ENCODE results near the gene C11orf21. TPM values are rescaled to one million over a fixed set of nuclear protein-coding genes. Genes with fewer than 3 reads are reported as not detected.

The C11orf21 gene
- total RNA-seq, 1 donor from 2014 or later, result 0.16 TPM

DNA sequence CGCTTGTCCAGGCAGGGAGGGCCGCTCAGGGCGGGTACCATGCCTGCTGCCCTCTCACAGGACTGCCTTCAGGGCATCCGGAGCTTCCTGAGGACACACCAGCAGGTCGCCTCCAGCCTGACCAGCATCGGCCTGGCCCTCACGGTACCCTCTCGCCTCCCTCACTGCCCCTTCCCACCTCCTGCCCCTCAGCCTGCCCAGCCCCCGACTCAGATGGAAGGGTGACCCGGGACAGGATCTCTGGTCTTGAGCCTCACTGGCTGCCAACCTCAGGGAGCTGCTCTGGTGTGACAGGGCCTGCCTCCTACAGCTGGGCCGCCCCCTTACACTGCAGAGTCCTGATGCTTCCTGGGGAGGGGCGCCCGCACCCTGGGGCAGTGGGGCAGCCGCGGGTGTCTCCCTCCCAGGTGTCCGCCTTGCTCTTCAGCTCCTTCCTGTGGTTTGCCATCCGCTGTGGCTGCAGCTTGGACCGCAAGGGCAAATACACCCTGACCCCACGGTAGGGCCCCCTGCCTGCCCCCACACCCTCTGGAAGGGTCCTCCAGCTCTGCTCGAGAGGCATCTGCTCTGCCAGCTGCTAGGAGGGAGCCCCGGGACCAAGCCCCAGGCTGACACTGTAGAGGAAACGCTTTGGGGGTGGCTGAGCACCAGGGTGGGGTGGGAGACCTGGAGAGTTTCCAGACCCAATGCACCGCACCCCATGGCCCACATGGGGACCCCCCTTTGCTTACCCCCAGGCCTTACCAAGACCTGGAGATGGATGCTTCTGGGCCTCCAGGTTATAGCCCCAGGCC is 14.6 kb upstream of the C11orf21 start:
- H3K9me3 Mint-ChIP-seq (ENCODE audit: unreplicated experiment), result peaks cover 5% of the 10 kb centered on the region
- no peak overlapping the region for H3K4me3 Mint-ChIP-seq (ENCODE audit: unreplicated experiment)
- DNase-seq (ENCODE audit: extremely low spot score, unreplicated experiment), result no peak

DNA sequence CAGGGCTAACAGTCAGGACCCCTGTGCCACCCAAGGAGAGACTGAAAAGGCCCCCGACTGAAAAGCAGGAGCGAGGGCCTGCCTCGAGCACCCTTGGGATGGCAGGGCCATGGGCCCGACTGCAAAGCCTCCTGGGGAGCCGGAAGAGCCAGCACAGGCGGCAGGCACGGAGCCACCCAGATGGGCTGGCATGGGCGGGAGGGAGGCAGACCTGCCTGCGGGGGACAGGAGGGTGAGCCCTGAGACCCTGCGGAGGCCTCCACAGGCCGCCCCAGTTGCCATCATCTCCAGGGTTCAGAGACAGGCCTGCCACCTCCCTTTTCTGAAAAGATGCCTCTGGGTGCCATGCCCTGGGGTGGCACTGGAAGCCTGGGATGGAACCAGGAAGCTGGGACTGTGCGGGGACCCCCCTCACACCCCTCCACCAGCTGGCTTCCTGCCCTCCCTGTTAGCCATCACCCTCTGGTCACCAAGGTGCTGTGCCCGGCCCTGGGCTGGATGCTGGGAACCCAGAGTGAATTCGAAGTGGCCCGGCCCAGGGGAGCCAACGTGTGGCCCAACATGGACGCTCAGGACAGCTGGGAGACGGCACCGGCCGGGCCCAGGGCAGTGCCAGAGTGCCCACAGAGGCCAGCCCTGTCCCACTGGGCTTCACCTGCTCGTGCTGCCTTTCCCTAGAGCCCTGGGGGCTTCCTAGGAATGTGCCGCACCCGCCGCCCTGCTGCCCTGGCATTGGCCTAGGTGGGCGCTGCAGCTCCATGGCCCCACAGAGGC is 13.9 kb upstream of the C11orf21 start:
- DNase-seq (ENCODE audit: extremely low spot score, unreplicated experiment), result no peak
- H3K36me3 Mint-ChIP-seq (ENCODE audit: unreplicated experiment), result peaks cover 5% of the 10 kb centered on the region
- peaks cover 27% of the 10 kb centered on the region for H3K4me1 Mint-ChIP-seq (ENCODE audit: unreplicated experiment)
- TF ChIP-seq, protein P1, sequence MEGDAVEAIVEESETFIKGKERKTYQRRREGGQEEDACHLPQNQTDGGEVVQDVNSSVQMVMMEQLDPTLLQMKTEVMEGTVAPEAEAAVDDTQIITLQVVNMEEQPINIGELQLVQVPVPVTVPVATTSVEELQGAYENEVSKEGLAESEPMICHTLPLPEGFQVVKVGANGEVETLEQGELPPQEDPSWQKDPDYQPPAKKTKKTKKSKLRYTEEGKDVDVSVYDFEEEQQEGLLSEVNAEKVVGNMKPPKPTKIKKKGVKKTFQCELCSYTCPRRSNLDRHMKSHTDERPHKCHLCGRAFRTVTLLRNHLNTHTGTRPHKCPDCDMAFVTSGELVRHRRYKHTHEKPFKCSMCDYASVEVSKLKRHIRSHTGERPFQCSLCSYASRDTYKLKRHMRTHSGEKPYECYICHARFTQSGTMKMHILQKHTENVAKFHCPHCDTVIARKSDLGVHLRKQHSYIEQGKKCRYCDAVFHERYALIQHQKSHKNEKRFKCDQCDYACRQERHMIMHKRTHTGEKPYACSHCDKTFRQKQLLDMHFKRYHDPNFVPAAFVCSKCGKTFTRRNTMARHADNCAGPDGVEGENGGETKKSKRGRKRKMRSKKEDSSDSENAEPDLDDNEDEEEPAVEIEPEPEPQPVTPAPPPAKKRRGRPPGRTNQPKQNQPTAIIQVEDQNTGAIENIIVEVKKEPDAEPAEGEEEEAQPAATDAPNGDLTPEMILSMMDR (IDR thresholded peaks at IDR 0.05), result no peak
- no peak overlapping the region for H3K4me3 Mint-ChIP-seq (ENCODE audit: unreplicated experiment)
- no peaks in the 10 kb centered on the region for H3K27me3 Mint-ChIP-seq (ENCODE audit: unreplicated experiment)
- peaks cover 5% of the 10 kb centered on the region for H3K9me3 Mint-ChIP-seq (ENCODE audit: unreplicated experiment)
- peak overlapping the region; percentile 70 for H3K27ac Mint-ChIP-seq (ENCODE audit: unreplicated experiment)

More for the DNA sequence above, 14.6 kb upstream of the C11orf21 start:
- TF ChIP-seq, protein P1 (IDR thresholded peaks at IDR 0.05), result no peak
- H3K27me3 Mint-ChIP-seq (ENCODE audit: unreplicated experiment), result peaks cover 1% of the 10 kb centered on the region
- peaks cover 5% of the 10 kb centered on the region for H3K36me3 Mint-ChIP-seq (ENCODE audit: unreplicated experiment)
- peaks cover 27% of the 10 kb centered on the region for H3K4me1 Mint-ChIP-seq (ENCODE audit: unreplicated experiment)
- H3K27ac Mint-ChIP-seq (ENCODE audit: unreplicated experiment), result no peak overlapping the region

DNA sequence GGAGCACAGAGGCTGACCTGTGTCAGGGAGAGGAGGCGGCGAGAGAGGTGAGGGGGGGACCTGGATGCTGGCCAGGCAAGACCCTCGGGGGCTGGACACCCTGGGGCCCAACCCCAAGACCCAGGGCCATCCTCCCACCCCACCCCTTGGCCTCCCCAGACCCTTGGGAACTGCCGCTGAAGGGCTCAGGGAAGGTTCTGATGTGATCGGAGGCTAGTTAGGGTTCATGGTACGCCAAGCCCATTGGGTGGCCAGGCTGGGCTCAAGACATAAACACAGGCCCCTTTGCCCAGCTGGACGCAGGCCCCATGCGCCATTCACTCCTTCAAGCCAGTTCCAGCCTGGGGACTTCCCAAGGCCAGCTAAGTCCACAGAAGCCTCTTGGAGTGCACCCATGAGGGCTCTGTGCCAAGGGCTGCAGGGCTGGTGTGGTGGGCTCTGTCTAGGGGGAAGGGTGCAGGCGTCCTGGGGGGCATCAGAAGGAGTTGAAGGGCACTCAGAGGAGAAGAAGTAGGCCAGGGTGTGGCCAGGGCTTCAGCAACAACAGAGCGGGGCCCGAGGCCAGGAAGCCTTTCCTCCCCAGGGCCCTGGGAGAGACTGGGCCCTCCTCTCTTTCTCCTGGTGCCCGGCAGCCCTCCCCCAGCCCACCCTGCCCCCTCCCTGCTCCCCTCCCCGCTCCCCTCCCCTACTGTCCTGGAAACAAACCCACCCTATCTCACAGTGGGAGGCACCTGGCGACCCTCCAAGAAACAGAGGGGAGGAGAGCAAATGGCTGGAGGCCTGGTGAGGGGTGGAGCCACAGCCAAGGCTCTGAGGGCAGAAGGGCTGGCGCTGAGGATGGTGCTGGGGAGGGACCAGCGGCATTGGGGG is 13.0 kb upstream of the C11orf21 start:
- H3K4me1 Mint-ChIP-seq (ENCODE audit: unreplicated experiment), result peaks cover 27% of the 10 kb centered on the region
- no peaks in the 10 kb centered on the region for H3K27me3 Mint-ChIP-seq (ENCODE audit: unreplicated experiment)
- H3K36me3 Mint-ChIP-seq (ENCODE audit: unreplicated experiment), result peaks cover 5% of the 10 kb centered on the region
- H3K4me3 Mint-ChIP-seq (ENCODE audit: unreplicated experiment), result no peak overlapping the region
- H3K27ac Mint-ChIP-seq (ENCODE audit: unreplicated experiment), result peak overlapping the region; percentile 91
- DNase-seq (ENCODE audit: extremely low spot score, unreplicated experiment), result peak; percentile 94
- H3K9me3 Mint-ChIP-seq (ENCODE audit: unreplicated experiment), result peaks cover 5% of the 10 kb centered on the region
- TF ChIP-seq, protein P1 (IDR thresholded peaks at IDR 0.05), result no peak

DNA sequence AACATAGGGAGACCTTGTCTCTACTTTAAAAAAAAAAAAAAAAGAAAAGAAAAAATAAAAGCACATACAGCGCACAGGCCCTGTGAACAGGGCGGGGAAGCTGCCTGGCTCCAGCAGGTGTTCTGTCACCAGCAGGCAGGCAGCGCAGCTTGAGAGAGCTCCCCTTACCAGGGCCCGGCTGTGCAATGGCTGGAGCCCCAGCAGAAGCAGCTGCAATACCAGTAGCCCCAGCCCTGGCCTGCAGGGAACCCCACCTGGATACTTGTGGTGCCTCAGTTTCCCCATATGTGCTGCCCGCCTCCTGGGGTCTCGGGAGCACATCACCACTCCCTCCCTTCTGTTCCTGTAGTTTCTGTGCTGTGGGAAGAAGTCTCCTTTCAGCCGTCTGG is 12.4 kb upstream of the C11orf21 start:
- H3K27ac Mint-ChIP-seq (ENCODE audit: unreplicated experiment), result no peak overlapping the region
- H3K27me3 Mint-ChIP-seq (ENCODE audit: unreplicated experiment), result no peaks in the 10 kb centered on the region
- peaks cover 5% of the 10 kb centered on the region for H3K36me3 Mint-ChIP-seq (ENCODE audit: unreplicated experiment)
- peaks cover 27% of the 10 kb centered on the region for H3K4me1 Mint-ChIP-seq (ENCODE audit: unreplicated experiment)
- TF ChIP-seq, protein P1 (IDR thresholded peaks at IDR 0.05), result no peak
- H3K4me3 Mint-ChIP-seq (ENCODE audit: unreplicated experiment), result no peak overlapping the region
- DNase-seq (ENCODE audit: extremely low spot score, unreplicated experiment), result no peak
- H3K9me3 Mint-ChIP-seq (ENCODE audit: unreplicated experiment), result peaks cover 5% of the 10 kb centered on the region

Measured in osteocyte (in vitro differentiated cells).